K562 (cell line): Measurements from ENCODE around the gene LARP4B.

Experiments
- CBFB ChIP-seq: sonication (generic); formaldehyde crosslinking; IDR thresholded peaks from 2 replicates; pipeline ENCODE4 v1.4.0; 2020; ENCODE audit warnings: mild to moderate bottlenecking, missing genetic modification reagents
- HCFC1 ChIP-seq: IDR thresholded peaks from 2 replicates; pipeline ENCODE4 v1.6.1; 2012; ENCODE audit warnings: low read depth, low read length, improper control_type of control experiment
- MAZ ChIP-seq, 2 experiments: fragments of 450-650 bp in 1 of 2; sonication (generic) in 1 of 2; formaldehyde crosslinking; IDR thresholded peaks in 1 of 2; conservative IDR thresholded peaks in 1 of 2; 2 replicates each; pipeline versions ENCODE4 v1.4.0 to v1.5.0; 2020; ENCODE audit warnings: mild to moderate bottlenecking in 1 of 2, missing genetic modification reagents in 1 of 2
- POLR2A ChIP-seq: fragments of 450-650 bp; conservative IDR thresholded peaks from 2 replicates; pipeline ENCODE4 v1.6.1; 2016
- SNIP1 ChIP-seq: fragments of 450-650 bp; IDR thresholded peaks from 2 replicates; pipeline ENCODE4 v1.7.1; 2017; ENCODE audit warnings: low read depth, mild to moderate bottlenecking
- ZNF174 ChIP-seq: fragments of 250-450 bp; sonication (Bioruptor Pico); IDR thresholded peaks from 2 replicates; pipeline ENCODE4 v1.4.0; 2020; ENCODE audit warnings: mild to moderate bottlenecking
- ZZZ3 ChIP-seq: fragments of 450-650 bp; IDR thresholded peaks from 2 replicates; pipeline ENCODE4 v1.6.1; 2016; ENCODE audit warnings: antibody characterized with exemption, mild to moderate bottlenecking, moderate library complexity
- TF ChIP-seq, protein P1 (sequence below): sonication (generic); formaldehyde crosslinking; IDR thresholded peaks from 2 replicates; pipeline ENCODE4 v1.8.1; 2022; ENCODE audit warnings: missing genetic modification reagents
- TF ChIP-seq, protein P2 (sequence below): sonication (generic); formaldehyde crosslinking; IDR thresholded peaks from 2 replicates; pipeline ENCODE4 v1.4.0; 2020; ENCODE audit warnings: mild to moderate bottlenecking, missing genetic modification reagents
- TF ChIP-seq, protein P3 (sequence below), 3 experiments: IDR thresholded peaks in 2 of 3; conservative IDR thresholded peaks in 1 of 3; 2 replicates each; pipeline ENCODE4 v1.5.1; 2011 to 2012; ENCODE audit warnings: low read length in 3 of 3, mild to moderate bottlenecking in 3 of 3, control low read depth in 2 of 3, improper control_type of control experiment in 1 of 3, inconsistent platforms in 1 of 3, low read depth in 1 of 3, mixed read lengths in 1 of 3, moderate library complexity in 1 of 3; ENCODE audit not compliant: insufficient read depth in 2 of 3
- TF ChIP-seq, protein P4 (sequence below), 2 experiments: fragments of 450-650 bp; formaldehyde crosslinking in 1 of 2; IDR thresholded peaks; 2 replicates each; pipeline versions ENCODE4 v1.4.0 to v1.6.1; 2014 to 2020; ENCODE audit warnings: mild to moderate bottlenecking in 2 of 2, borderline replicate concordance in 1 of 2, low read depth in 1 of 2
- TF ChIP-seq, protein P5 (sequence below): sonication (generic); formaldehyde crosslinking; IDR thresholded peaks from 2 replicates; pipeline ENCODE4 v1.8.1; 2023; ENCODE audit warnings: mild to moderate bottlenecking, missing genetic modification reagents
- TF ChIP-seq, protein P6 (sequence below): IDR thresholded peaks from 3 replicates; pipeline ENCODE4 v1.6.1; 2011; ENCODE audit warnings: borderline replicate concordance, mild to moderate bottlenecking; ENCODE audit not compliant: insufficient read length, insufficient read depth

DNA sequence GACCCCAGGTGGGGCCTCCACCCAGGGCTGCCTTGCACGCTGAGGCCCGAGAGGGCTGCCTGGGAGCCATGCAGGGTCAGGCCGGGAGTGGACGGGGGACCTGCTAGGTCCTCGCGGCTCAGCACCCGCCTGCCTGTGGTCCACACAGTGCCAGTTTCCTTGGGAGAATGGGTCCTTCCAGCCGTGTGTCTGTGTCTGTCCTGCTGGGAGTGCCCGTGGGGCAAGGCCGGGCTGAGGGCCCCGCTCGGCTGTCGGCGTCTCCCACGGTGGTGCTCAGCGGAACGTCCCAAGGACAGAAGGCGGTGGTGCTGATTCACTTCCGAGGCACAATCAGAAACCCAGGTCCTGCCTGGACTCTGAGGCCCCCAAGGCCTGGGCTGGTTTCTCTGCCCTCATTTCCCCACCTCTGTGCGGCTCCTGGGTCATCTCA lies 33.5 kb upstream of the LARP4B start:
- TF ChIP-seq, protein P1, sequence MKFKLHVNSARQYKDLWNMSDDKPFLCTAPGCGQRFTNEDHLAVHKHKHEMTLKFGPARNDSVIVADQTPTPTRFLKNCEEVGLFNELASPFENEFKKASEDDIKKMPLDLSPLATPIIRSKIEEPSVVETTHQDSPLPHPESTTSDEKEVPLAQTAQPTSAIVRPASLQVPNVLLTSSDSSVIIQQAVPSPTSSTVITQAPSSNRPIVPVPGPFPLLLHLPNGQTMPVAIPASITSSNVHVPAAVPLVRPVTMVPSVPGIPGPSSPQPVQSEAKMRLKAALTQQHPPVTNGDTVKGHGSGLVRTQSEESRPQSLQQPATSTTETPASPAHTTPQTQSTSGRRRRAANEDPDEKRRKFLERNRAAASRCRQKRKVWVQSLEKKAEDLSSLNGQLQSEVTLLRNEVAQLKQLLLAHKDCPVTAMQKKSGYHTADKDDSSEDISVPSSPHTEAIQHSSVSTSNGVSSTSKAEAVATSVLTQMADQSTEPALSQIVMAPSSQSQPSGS (CRISPR knock-in tag), result no peak
- TF ChIP-seq, protein P2, sequence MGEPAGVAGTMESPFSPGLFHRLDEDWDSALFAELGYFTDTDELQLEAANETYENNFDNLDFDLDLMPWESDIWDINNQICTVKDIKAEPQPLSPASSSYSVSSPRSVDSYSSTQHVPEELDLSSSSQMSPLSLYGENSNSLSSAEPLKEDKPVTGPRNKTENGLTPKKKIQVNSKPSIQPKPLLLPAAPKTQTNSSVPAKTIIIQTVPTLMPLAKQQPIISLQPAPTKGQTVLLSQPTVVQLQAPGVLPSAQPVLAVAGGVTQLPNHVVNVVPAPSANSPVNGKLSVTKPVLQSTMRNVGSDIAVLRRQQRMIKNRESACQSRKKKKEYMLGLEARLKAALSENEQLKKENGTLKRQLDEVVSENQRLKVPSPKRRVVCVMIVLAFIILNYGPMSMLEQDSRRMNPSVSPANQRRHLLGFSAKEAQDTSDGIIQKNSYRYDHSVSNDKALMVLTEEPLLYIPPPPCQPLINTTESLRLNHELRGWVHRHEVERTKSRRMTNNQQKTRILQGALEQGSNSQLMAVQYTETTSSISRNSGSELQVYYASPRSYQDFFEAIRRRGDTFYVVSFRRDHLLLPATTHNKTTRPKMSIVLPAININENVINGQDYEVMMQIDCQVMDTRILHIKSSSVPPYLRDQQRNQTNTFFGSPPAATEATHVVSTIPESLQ, result no peak
- TF ChIP-seq HCFC1 (no peak), ZNF174 (CRISPR knock-in tag) (no peak), SNIP1 (no peak), CBFB (CRISPR knock-in tag) (no peak), MAZ (CRISPR knock-in tag; conservative IDR thresholded peaks at IDR 0.05 in 1 of 2, IDR thresholded peaks at IDR 0.05 in 1 of 2) (no peak), POLR2A (no peak), ZZZ3 (no peak)
- TF ChIP-seq, protein P3, sequence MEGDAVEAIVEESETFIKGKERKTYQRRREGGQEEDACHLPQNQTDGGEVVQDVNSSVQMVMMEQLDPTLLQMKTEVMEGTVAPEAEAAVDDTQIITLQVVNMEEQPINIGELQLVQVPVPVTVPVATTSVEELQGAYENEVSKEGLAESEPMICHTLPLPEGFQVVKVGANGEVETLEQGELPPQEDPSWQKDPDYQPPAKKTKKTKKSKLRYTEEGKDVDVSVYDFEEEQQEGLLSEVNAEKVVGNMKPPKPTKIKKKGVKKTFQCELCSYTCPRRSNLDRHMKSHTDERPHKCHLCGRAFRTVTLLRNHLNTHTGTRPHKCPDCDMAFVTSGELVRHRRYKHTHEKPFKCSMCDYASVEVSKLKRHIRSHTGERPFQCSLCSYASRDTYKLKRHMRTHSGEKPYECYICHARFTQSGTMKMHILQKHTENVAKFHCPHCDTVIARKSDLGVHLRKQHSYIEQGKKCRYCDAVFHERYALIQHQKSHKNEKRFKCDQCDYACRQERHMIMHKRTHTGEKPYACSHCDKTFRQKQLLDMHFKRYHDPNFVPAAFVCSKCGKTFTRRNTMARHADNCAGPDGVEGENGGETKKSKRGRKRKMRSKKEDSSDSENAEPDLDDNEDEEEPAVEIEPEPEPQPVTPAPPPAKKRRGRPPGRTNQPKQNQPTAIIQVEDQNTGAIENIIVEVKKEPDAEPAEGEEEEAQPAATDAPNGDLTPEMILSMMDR (IDR thresholded peaks at IDR 0.05 in 2 of 3, conservative IDR thresholded peaks at IDR 0.05 in 1 of 3; ENCODE audit: insufficient read depth in 2 of 3, low read depth in 1 of 3, low read length in 3 of 3), result no peak
- TF ChIP-seq, protein P4, sequence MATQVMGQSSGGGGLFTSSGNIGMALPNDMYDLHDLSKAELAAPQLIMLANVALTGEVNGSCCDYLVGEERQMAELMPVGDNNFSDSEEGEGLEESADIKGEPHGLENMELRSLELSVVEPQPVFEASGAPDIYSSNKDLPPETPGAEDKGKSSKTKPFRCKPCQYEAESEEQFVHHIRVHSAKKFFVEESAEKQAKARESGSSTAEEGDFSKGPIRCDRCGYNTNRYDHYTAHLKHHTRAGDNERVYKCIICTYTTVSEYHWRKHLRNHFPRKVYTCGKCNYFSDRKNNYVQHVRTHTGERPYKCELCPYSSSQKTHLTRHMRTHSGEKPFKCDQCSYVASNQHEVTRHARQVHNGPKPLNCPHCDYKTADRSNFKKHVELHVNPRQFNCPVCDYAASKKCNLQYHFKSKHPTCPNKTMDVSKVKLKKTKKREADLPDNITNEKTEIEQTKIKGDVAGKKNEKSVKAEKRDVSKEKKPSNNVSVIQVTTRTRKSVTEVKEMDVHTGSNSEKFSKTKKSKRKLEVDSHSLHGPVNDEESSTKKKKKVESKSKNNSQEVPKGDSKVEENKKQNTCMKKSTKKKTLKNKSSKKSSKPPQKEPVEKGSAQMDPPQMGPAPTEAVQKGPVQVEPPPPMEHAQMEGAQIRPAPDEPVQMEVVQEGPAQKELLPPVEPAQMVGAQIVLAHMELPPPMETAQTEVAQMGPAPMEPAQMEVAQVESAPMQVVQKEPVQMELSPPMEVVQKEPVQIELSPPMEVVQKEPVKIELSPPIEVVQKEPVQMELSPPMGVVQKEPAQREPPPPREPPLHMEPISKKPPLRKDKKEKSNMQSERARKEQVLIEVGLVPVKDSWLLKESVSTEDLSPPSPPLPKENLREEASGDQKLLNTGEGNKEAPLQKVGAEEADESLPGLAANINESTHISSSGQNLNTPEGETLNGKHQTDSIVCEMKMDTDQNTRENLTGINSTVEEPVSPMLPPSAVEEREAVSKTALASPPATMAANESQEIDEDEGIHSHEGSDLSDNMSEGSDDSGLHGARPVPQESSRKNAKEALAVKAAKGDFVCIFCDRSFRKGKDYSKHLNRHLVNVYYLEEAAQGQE (IDR thresholded peaks at IDR 0.05; ENCODE audit: borderline replicate concordance), result no peak
- TF ChIP-seq, protein P4 (CRISPR knock-in tag; IDR thresholded peaks at IDR 0.05; ENCODE audit: low read depth), result no peak
- TF ChIP-seq, protein P5, sequence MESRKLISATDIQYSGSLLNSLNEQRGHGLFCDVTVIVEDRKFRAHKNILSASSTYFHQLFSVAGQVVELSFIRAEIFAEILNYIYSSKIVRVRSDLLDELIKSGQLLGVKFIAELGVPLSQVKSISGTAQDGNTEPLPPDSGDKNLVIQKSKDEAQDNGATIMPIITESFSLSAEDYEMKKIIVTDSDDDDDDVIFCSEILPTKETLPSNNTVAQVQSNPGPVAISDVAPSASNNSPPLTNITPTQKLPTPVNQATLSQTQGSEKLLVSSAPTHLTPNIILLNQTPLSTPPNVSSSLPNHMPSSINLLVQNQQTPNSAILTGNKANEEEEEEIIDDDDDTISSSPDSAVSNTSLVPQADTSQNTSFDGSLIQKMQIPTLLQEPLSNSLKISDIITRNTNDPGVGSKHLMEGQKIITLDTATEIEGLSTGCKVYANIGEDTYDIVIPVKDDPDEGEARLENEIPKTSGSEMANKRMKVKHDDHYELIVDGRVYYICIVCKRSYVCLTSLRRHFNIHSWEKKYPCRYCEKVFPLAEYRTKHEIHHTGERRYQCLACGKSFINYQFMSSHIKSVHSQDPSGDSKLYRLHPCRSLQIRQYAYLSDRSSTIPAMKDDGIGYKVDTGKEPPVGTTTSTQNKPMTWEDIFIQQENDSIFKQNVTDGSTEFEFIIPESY, result no peak
- TF ChIP-seq, protein P6, sequence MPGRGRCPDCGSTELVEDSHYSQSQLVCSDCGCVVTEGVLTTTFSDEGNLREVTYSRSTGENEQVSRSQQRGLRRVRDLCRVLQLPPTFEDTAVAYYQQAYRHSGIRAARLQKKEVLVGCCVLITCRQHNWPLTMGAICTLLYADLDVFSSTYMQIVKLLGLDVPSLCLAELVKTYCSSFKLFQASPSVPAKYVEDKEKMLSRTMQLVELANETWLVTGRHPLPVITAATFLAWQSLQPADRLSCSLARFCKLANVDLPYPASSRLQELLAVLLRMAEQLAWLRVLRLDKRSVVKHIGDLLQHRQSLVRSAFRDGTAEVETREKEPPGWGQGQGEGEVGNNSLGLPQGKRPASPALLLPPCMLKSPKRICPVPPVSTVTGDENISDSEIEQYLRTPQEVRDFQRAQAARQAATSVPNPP, result no peak
